SK-N-SH (cell line): ENCODE results near the gene GTPBP3. TPM values are rescaled to one million over a fixed set of nuclear protein-coding genes. Genes with fewer than 3 reads are reported as not detected.

Source experiments
- CTCF ChIA-PET: fragments of 300-600, 350-600 bp; formaldehyde crosslinking; extraction: SDS; loops from one replicate; lab custom pipeline; 2021; lab: Yijun Ruan, JAX
- POLR2A ChIA-PET: fragments of 350-600 bp; sonication (Branson Sonifier 250); formaldehyde crosslinking; extraction: SDS; loops from one replicate; lab custom pipeline; 2020; ENCODE audit warnings: antibody characterized with exemption, inconsistent platforms; lab: Yijun Ruan, JAX
- DNase-seq: peaks from one replicate; pipeline ENCODE4 v3.0.0; 2012
- H2AFZ ChIP-seq: fragments of 200-600 bp; sonication (generic); 2 replicates; pipeline ENCODE4 v1.8.1; 2016; ENCODE audit warnings: antibody characterized with exemption, mild to moderate bottlenecking, low read depth
- H3F3A ChIP-seq: fragments of 200-600 bp; sonication (generic); replicated peaks from 2 replicates; pipeline ENCODE3; 2016; ENCODE audit warnings: antibody characterized with exemption, mild to moderate bottlenecking; ENCODE audit not compliant: insufficient read depth
- H3K27ac ChIP-seq, 2 experiments: fragments of 200-500 bp in 1 of 2; fragments of 200-600 bp in 1 of 2; sonication (Bioruptor generic) in 1 of 2; sonication (generic), shearing (Covaris generic) in 1 of 2; 2 replicates each; pipeline versions ENCODE4 v1.5.1 to v1.6.1; 2014 to 2016; ENCODE audit warnings: low read depth in 2 of 2, inconsistent platforms in 1 of 2, low read length in 1 of 2, mild to moderate bottlenecking in 1 of 2, mixed read lengths in 1 of 2
- H3K27me3 ChIP-seq: fragments of 200-600 bp; sonication (generic), shearing (Covaris generic); 2 replicates; pipeline ENCODE4 v1.6.1; 2016; ENCODE audit warnings: mixed run types; ENCODE audit not compliant: insufficient read depth
- H3K36me3 ChIP-seq, 2 experiments: fragments of 200-500 bp in 1 of 2; fragments of 200-600 bp in 1 of 2; sonication (Bioruptor generic) in 1 of 2; sonication (generic) in 1 of 2; replicated peaks in 1 of 2; 2 replicates each; pipeline versions ENCODE3 to v1.5.1; 2014 to 2016; ENCODE audit warnings: low read length in 1 of 2, mild to moderate bottlenecking in 1 of 2; ENCODE audit not compliant: insufficient read depth in 2 of 2, control insufficient read depth in 1 of 2
- H3K4me1 ChIP-seq, 2 experiments: fragments of 200-500 bp in 1 of 2; fragments of 200-600 bp in 1 of 2; sonication (Bioruptor generic) in 1 of 2; sonication (generic), shearing (Covaris generic) in 1 of 2; 2 replicates each; pipeline versions ENCODE4 v1.5.1 to v1.6.1; 2014 to 2016; ENCODE audit warnings: low read depth in 1 of 2, low read length in 1 of 2, mixed run types in 1 of 2; ENCODE audit not compliant: insufficient read depth in 2 of 2, control insufficient read depth in 1 of 2
- H3K4me2 ChIP-seq: fragments of 200-600 bp; sonication (generic), shearing (Covaris generic); 2 replicates; pipeline ENCODE4 v1.6.1; 2017; ENCODE audit warnings: mixed run types
- H3K4me3 ChIP-seq, 2 experiments: fragments of 200-500 bp in 1 of 2; fragments of 200-600 bp in 1 of 2; sonication (Bioruptor generic) in 1 of 2; sonication (generic), shearing (Covaris generic) in 1 of 2; 2 replicates each; pipeline versions ENCODE4 v1.5.1 to v1.8.1; 2014 to 2016; ENCODE audit warnings: low read depth in 2 of 2, inconsistent platforms in 1 of 2, low read length in 1 of 2, mild to moderate bottlenecking in 1 of 2, mixed read lengths in 1 of 2, moderate library complexity in 1 of 2
- H3K79me2 ChIP-seq: fragments of 200-600 bp; sonication (generic); 2 replicates; pipeline ENCODE4 v1.8.1; 2017; ENCODE audit warnings: mild to moderate bottlenecking; ENCODE audit not compliant: insufficient read depth
- H3K9ac ChIP-seq: fragments of 200-600 bp; sonication (generic); 2 replicates; pipeline ENCODE4 v1.6.1; 2017; ENCODE audit warnings: mixed run types
- H3K9me2 ChIP-seq: fragments of 200-600 bp; sonication (generic); 2 replicates; pipeline ENCODE4 v1.6.1; 2017; ENCODE audit warnings: mixed run types
- H3K9me3 ChIP-seq: fragments of 200-600 bp; sonication (generic); 2 replicates; pipeline ENCODE4 v1.6.1; 2017; ENCODE audit warnings: mixed run types, mild to moderate bottlenecking, moderate library complexity
- H4K20me1 ChIP-seq: fragments of 200-600 bp; sonication (generic); 2 replicates; pipeline ENCODE4 v1.6.1; 2017; ENCODE audit warnings: mild to moderate bottlenecking, mixed run types; ENCODE audit not compliant: insufficient read depth
- CHD2 ChIP-seq: fragments of 150-350 bp; IDR thresholded peaks from 2 replicates; pipeline ENCODE4 v1.6.1; 2018; ENCODE audit warnings: low read length; ENCODE audit not compliant: partially characterized antibody
- EP300 ChIP-seq, 2 experiments: IDR thresholded peaks; 2 replicates each; pipeline versions ENCODE4 v1.4.0 to v1.6.1; 2012; ENCODE audit warnings: borderline replicate concordance in 1 of 2, low read depth in 1 of 2, low read length in 1 of 2
- FOXM1 ChIP-seq: IDR thresholded peaks from 2 replicates; pipeline ENCODE4 v1.4.0; 2012; ENCODE audit warnings: low read depth, mild to moderate bottlenecking
- GABPA ChIP-seq: IDR thresholded peaks from 2 replicates; pipeline ENCODE4 v1.4.0; 2012; ENCODE audit warnings: low read depth, mild to moderate bottlenecking
- GATA2 ChIP-seq: sonication (generic); formaldehyde crosslinking; IDR thresholded peaks from 2 replicates; pipeline ENCODE4 v1.5.0; 2020; ENCODE audit warnings: mild to moderate bottlenecking, missing genetic modification reagents
- JUND ChIP-seq: IDR thresholded peaks from 2 replicates; pipeline ENCODE4 v1.4.0; 2012
- MXI1 ChIP-seq: IDR thresholded peaks from 2 replicates; pipeline ENCODE4 v1.6.1; 2012; ENCODE audit warnings: mild to moderate bottlenecking, low read depth, low read length, improper control_type of control experiment
- NFIC ChIP-seq: IDR thresholded peaks from 2 replicates; pipeline ENCODE4 v1.4.0; 2012; ENCODE audit warnings: borderline replicate concordance
- POLR2AphosphoS5 ChIP-seq: IDR thresholded peaks from 2 replicates; pipeline ENCODE4 v1.6.1; 2012; ENCODE audit warnings: low read depth, low read length
- RAD21 ChIP-seq: IDR thresholded peaks from 2 replicates; pipeline ENCODE4 v1.6.1; 2012; ENCODE audit warnings: mild to moderate bottlenecking, low read length
- RCOR1 ChIP-seq: fragments of 150-350 bp; IDR thresholded peaks from 2 replicates; pipeline ENCODE4 v1.6.1; 2017; ENCODE audit warnings: antibody characterized with exemption, low read length
- TAF1 ChIP-seq: IDR thresholded peaks from 2 replicates; pipeline ENCODE4 v1.6.1; 2012; ENCODE audit warnings: low read depth, mild to moderate bottlenecking, low read length, moderate library complexity, borderline replicate concordance
- TCF12 ChIP-seq: IDR thresholded peaks from 2 replicates; pipeline ENCODE4 v1.4.0; 2012
- WGBS: methylation state at CpG from one replicate; pipeline ENCODE4 v1.1.6; 2017; ENCODE audit warnings: low lambda C conversion rate; 5-methylcytosine and 5-hydroxymethylcytosine counted together
- polyA plus RNA-seq, 3 experiments: library from polyadenylated mRNA; depleted of rRNA; stranded (reverse); fragments of >200 nt; gene quantifications; 2 replicates each; pipeline ENCODE4 v1.2.3, GENCODE V29; 2012
- TF ChIP-seq, protein P1 (sequence below): IDR thresholded peaks from 2 replicates; pipeline ENCODE4 v1.6.1; 2012; ENCODE audit warnings: mild to moderate bottlenecking, low read depth, low read length, moderate library complexity
- TF ChIP-seq, protein P2 (sequence below): IDR thresholded peaks from 2 replicates; pipeline ENCODE4; 2012
- TF ChIP-seq, protein P3 (sequence below): IDR thresholded peaks from 2 replicates; pipeline ENCODE4 v1.4.0; 2012; ENCODE audit warnings: low read depth, borderline replicate concordance
- TF ChIP-seq, protein P4 (sequence below): IDR thresholded peaks from 2 replicates; pipeline ENCODE4 v1.4.0; 2012; ENCODE audit warnings: low read depth, borderline replicate concordance
- TF ChIP-seq, protein P5 (sequence below): fragments of 150-350 bp; IDR thresholded peaks from 2 replicates; pipeline ENCODE4 v1.6.1; 2016; ENCODE audit warnings: mild to moderate bottlenecking, low read depth, low read length
- TF ChIP-seq, protein P6 (sequence below): IDR thresholded peaks from 2 replicates; pipeline ENCODE4 v1.4.0; 2012; ENCODE audit warnings: low read depth
- TF ChIP-seq, protein P7 (sequence below): fragments of 200-600 bp; sonication (generic); IDR thresholded peaks from 2 replicates; pipeline ENCODE4 v1.6.1; 2017; ENCODE audit warnings: antibody characterized with exemption, mild to moderate bottlenecking, moderate library complexity

The GTPBP3 gene
- polyA plus RNA-seq, 1 of the 3 experiments (the other 2 are of a cell fraction) = 21.6 TPM

DNA sequence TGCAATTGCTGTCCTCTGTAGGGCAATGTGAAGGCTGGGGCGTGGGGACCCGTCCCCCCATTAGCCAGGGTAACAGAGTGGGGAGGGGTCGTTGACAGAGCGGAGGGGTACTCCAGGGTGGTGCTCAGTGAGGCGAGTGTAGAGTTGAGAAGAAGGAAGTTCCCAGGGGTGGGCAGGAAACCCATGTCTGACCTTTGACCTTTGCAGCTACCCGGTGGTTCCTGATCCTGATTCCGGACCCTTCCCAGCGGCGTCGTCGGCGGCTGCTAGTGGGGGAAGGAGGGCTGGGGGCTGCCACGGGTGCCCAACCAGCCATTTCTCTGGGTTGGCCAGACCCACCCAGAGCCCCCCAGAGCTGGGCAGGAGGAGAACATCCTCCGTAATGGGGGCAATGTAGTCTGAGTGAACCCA lies 41.9 kb downstream of the GTPBP3 start:
- TF ChIP-seq FOXM1 = no peak
- TF ChIP-seq, protein P1, sequence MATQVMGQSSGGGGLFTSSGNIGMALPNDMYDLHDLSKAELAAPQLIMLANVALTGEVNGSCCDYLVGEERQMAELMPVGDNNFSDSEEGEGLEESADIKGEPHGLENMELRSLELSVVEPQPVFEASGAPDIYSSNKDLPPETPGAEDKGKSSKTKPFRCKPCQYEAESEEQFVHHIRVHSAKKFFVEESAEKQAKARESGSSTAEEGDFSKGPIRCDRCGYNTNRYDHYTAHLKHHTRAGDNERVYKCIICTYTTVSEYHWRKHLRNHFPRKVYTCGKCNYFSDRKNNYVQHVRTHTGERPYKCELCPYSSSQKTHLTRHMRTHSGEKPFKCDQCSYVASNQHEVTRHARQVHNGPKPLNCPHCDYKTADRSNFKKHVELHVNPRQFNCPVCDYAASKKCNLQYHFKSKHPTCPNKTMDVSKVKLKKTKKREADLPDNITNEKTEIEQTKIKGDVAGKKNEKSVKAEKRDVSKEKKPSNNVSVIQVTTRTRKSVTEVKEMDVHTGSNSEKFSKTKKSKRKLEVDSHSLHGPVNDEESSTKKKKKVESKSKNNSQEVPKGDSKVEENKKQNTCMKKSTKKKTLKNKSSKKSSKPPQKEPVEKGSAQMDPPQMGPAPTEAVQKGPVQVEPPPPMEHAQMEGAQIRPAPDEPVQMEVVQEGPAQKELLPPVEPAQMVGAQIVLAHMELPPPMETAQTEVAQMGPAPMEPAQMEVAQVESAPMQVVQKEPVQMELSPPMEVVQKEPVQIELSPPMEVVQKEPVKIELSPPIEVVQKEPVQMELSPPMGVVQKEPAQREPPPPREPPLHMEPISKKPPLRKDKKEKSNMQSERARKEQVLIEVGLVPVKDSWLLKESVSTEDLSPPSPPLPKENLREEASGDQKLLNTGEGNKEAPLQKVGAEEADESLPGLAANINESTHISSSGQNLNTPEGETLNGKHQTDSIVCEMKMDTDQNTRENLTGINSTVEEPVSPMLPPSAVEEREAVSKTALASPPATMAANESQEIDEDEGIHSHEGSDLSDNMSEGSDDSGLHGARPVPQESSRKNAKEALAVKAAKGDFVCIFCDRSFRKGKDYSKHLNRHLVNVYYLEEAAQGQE = no peak
- no peak for TF ChIP-seq POLR2AphosphoS5
- TF ChIP-seq, protein P2, sequence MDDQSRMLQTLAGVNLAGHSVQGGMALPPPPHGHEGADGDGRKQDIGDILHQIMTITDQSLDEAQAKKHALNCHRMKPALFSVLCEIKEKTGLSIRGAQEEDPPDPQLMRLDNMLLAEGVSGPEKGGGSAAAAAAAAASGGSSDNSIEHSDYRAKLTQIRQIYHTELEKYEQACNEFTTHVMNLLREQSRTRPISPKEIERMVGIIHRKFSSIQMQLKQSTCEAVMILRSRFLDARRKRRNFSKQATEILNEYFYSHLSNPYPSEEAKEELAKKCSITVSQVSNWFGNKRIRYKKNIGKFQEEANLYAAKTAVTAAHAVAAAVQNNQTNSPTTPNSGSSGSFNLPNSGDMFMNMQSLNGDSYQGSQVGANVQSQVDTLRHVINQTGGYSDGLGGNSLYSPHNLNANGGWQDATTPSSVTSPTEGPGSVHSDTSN = no peak
- TF ChIP-seq CHD2 = no peak
- no peak for TF ChIP-seq NFIC
- TF ChIP-seq, protein P3, sequence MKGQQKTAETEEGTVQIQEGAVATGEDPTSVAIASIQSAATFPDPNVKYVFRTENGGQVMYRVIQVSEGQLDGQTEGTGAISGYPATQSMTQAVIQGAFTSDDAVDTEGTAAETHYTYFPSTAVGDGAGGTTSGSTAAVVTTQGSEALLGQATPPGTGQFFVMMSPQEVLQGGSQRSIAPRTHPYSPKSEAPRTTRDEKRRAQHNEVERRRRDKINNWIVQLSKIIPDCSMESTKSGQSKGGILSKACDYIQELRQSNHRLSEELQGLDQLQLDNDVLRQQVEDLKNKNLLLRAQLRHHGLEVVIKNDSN = no peak
- TF ChIP-seq, protein P4, sequence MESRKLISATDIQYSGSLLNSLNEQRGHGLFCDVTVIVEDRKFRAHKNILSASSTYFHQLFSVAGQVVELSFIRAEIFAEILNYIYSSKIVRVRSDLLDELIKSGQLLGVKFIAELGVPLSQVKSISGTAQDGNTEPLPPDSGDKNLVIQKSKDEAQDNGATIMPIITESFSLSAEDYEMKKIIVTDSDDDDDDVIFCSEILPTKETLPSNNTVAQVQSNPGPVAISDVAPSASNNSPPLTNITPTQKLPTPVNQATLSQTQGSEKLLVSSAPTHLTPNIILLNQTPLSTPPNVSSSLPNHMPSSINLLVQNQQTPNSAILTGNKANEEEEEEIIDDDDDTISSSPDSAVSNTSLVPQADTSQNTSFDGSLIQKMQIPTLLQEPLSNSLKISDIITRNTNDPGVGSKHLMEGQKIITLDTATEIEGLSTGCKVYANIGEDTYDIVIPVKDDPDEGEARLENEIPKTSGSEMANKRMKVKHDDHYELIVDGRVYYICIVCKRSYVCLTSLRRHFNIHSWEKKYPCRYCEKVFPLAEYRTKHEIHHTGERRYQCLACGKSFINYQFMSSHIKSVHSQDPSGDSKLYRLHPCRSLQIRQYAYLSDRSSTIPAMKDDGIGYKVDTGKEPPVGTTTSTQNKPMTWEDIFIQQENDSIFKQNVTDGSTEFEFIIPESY = no peak
- TF ChIP-seq GABPA = no peak
- TF ChIP-seq, protein P5, sequence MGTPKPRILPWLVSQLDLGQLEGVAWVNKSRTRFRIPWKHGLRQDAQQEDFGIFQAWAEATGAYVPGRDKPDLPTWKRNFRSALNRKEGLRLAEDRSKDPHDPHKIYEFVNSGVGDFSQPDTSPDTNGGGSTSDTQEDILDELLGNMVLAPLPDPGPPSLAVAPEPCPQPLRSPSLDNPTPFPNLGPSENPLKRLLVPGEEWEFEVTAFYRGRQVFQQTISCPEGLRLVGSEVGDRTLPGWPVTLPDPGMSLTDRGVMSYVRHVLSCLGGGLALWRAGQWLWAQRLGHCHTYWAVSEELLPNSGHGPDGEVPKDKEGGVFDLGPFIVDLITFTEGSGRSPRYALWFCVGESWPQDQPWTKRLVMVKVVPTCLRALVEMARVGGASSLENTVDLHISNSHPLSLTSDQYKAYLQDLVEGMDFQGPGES = no peak
- TF ChIP-seq JUND = no peak
- no peak for TF ChIP-seq TCF12
- TF ChIP-seq MXI1 = no peak
- TF ChIP-seq, protein P6, sequence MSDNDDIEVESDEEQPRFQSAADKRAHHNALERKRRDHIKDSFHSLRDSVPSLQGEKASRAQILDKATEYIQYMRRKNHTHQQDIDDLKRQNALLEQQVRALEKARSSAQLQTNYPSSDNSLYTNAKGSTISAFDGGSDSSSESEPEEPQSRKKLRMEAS = no peak
- no peak for TF ChIP-seq EP300 (IDR thresholded peaks at IDR 0.05; ENCODE audit: borderline replicate concordance in 1 of 2, low read depth in 1 of 2, low read length in 1 of 2)
- no peak for TF ChIP-seq RCOR1
- no peak for TF ChIP-seq RAD21
- TF ChIP-seq, protein P7, sequence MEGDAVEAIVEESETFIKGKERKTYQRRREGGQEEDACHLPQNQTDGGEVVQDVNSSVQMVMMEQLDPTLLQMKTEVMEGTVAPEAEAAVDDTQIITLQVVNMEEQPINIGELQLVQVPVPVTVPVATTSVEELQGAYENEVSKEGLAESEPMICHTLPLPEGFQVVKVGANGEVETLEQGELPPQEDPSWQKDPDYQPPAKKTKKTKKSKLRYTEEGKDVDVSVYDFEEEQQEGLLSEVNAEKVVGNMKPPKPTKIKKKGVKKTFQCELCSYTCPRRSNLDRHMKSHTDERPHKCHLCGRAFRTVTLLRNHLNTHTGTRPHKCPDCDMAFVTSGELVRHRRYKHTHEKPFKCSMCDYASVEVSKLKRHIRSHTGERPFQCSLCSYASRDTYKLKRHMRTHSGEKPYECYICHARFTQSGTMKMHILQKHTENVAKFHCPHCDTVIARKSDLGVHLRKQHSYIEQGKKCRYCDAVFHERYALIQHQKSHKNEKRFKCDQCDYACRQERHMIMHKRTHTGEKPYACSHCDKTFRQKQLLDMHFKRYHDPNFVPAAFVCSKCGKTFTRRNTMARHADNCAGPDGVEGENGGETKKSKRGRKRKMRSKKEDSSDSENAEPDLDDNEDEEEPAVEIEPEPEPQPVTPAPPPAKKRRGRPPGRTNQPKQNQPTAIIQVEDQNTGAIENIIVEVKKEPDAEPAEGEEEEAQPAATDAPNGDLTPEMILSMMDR = no peak
- no peak for TF ChIP-seq GATA2 (CRISPR knock-in tag)
- TF ChIP-seq TAF1 = no peak
- TF ChIP-seq, all 33 proteins: peak for 0
- Histone ChIP-seq H2AFZ (no peak overlapping the region), H3K9me2 (no peaks in the 10 kb centered on the region), H4K20me1 (no peaks in the 10 kb centered on the region), H3F3A (no peaks in the 10 kb centered on the region), H3K4me3 (no peak overlapping the region), H3K9me3 (no peaks in the 10 kb centered on the region), H3K36me3 (no peaks in the 10 kb centered on the region), H3K27me3 (no peaks in the 10 kb centered on the region), H3K4me1 (no peaks in the 10 kb centered on the region), H3K79me2 (no peaks in the 10 kb centered on the region), H3K4me2 (no peak overlapping the region), H3K9ac (no peak overlapping the region), H3K27ac (no peak overlapping the region)
- DNase-seq = no peak
- 69% methylated on average over 14 of the region's 14 CpGs for WGBS
- CTCF ChIA-PET = interaction anchor here (1.4 kb wide), 1 partner anchor 13 kb away, joined by 3 read pairs; no protein-coding TSS in a partner anchor
- POLR2A ChIA-PET = no interaction called here
